Measurements from ENCODE around the gene PLCB2. TPM values are rescaled to one million over a fixed set of nuclear protein-coding genes. Genes with fewer than 3 reads are reported as not detected.

Gene PLCB2
- total RNA-seq, 1 donor from 2014 or later = 2.6 TPM

GRCh38 chr15:40344217-40344616 is 36.5 kb upstream of the PLCB2 start:
- peak overlapping the region; percentile 33 for H3K27ac Mint-ChIP-seq (ENCODE audit: unreplicated experiment)
- no peak overlapping the region for H3K4me3 Mint-ChIP-seq (ENCODE audit: unreplicated experiment)
- peaks cover 11% of the 10 kb centered on the region for H3K4me1 Mint-ChIP-seq (ENCODE audit: low read depth, unreplicated experiment)
- no peak for TF ChIP-seq CTCF (IDR thresholded peaks at IDR 0.05; ENCODE audit: partially characterized antibody, unreplicated experiment)
- peaks cover 9% of the 10 kb centered on the region for H3K27me3 Mint-ChIP-seq (ENCODE audit: unreplicated experiment)
- no peak for DNase-seq
- H3K9me3 Mint-ChIP-seq (ENCODE audit: unreplicated experiment) = peaks cover 1% of the 10 kb centered on the region
- H3K36me3 Mint-ChIP-seq (ENCODE audit: unreplicated experiment) = no peaks in the 10 kb centered on the region

DNA sequence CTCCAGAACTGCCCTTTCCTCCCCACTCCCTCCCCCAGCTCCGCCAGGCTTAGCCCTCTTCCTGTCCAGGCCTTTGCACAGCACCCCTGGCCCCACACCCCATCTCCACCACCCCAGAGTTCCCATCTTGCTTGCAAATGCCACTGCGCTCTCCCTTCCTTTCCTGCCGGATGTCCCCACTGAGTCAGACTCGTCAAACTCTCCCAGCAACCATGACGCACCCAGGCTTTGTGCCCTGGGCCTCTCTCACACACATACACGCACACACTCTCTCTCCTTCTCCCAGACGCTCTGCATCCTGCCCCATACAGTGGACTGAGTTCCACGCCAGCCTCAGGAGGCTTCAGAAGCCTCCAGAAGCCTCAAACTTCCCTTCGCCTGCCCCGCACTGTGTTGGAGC is 35.8 kb upstream of the PLCB2 start:
- H3K36me3 Mint-ChIP-seq (ENCODE audit: unreplicated experiment) = no peaks in the 10 kb centered on the region
- H3K9me3 Mint-ChIP-seq (ENCODE audit: unreplicated experiment) = no peaks in the 10 kb centered on the region
- peaks cover 11% of the 10 kb centered on the region for H3K4me1 Mint-ChIP-seq (ENCODE audit: low read depth, unreplicated experiment)
- no peak for TF ChIP-seq CTCF (IDR thresholded peaks at IDR 0.05; ENCODE audit: partially characterized antibody, unreplicated experiment)
- peaks cover 9% of the 10 kb centered on the region for H3K27me3 Mint-ChIP-seq (ENCODE audit: unreplicated experiment)
- DNase-seq = no peak
- H3K27ac Mint-ChIP-seq (ENCODE audit: unreplicated experiment) = no peak overlapping the region
- H3K4me3 Mint-ChIP-seq (ENCODE audit: unreplicated experiment) = peak overlapping the region; percentile 10

DNA sequence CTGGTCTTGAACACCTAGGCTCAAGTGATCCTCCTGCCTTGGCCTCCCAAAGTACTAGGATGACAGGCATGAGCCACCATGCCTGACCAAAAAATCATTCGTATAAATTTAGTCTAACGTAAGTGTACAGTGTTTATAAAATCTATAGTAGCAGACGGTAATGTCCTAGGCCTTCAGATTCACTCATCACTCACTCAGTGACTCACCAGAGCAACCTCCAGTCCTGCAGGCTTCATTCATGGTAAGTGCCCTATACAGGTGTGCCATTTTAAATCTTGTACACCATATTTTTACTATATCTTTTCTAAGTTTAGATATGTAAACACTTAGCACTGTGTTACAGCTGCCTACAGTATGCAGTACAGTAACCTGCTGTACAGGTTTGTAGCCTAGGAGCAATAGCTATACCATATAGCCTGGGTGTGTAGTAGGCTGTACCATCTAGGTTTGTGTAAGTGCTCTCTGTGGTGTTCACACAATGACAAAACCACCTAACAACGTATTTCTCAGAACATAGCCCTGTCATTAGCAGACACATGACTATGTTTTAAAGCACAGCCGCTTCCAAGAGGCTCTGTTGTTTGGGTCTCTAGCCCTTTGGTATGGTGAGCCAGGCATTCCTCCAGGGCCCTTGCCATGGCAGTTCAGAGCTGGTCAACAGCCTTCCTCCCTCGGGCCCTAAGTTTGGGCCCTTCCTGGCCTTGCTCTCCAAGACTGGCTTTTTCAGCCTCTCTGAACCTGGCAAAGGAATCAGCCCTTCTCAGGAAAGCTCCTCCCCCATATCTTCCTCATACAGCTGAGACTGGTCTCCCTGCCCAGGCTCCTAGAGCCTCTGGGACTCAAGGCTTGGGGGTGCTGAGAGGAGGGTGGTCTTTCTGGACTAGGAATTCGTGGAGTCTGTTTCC is 34.9 kb upstream of the PLCB2 start:
- no peak for DNase-seq
- Mint-ChIP-seq H3K4me3 (ENCODE audit: unreplicated experiment) (no peak overlapping the region), H3K4me1 (ENCODE audit: low read depth, unreplicated experiment) (peaks cover 11% of the 10 kb centered on the region), H3K27me3 (ENCODE audit: unreplicated experiment) (peaks cover 11% of the 10 kb centered on the region), H3K36me3 (ENCODE audit: unreplicated experiment) (no peaks in the 10 kb centered on the region), H3K27ac (ENCODE audit: unreplicated experiment) (no peak overlapping the region), H3K9me3 (ENCODE audit: unreplicated experiment) (no peaks in the 10 kb centered on the region)
- TF ChIP-seq CTCF (IDR thresholded peaks at IDR 0.05; ENCODE audit: partially characterized antibody, unreplicated experiment) = no peak

DNA sequence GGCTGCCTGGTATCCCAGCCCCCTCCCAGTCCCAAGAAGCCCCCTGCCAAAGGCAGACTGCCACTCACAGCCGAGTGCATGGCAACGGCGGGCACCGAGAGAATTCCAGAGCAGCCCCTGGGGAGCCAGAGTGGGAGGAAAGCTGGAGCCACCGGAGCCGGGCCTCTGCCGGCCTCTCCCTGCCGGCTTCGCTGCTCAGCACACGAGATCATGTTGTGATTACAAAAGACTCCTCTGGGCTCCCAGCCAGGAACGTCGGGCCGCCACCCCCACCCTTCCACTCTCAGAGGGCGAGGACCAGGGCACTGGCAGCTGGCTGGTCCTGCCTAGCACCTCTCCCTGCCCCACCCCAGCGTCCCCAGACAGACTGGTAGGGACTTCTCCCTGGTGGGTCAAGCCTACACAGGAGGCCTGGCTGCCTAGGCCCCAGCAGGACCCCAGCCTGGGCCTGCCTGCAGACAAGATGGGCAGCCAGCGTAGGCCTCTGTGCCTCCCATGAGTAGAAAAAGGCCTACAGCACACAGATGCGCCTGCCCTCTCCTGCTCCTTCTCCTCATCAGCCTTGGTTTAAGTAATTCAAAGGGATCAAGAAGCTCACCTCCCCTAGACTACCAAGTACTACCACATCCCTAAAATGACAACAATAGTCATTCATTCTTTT is 33.1 kb upstream of the PLCB2 start, which contains the start of gene CCDC9B:
Gene CCDC9B, minus strand, starts transcription at position 200 of the 661 bp plus-strand sequence. Its CDS starts 120 bp downstream, at position 80.
- DNase-seq = peak; percentile 57
- peak within 1 kb of the TSS; percentile 80 for H3K27ac Mint-ChIP-seq (ENCODE audit: unreplicated experiment)
- peak within 1 kb of the TSS; percentile 68 for H3K4me3 Mint-ChIP-seq (ENCODE audit: unreplicated experiment)
- H3K9me3 Mint-ChIP-seq (ENCODE audit: unreplicated experiment) = peaks cover 1% of the 10 kb centered on the region
- H3K4me1 Mint-ChIP-seq (ENCODE audit: low read depth, unreplicated experiment) = peaks cover 15% of the 10 kb centered on the region
- peaks cover 6% of the 10 kb centered on the region for H3K27me3 Mint-ChIP-seq (ENCODE audit: unreplicated experiment)
- H3K36me3 Mint-ChIP-seq (ENCODE audit: unreplicated experiment) = no peaks in the 10 kb centered on the region
- no peak for TF ChIP-seq CTCF (IDR thresholded peaks at IDR 0.05; ENCODE audit: partially characterized antibody, unreplicated experiment)
